Keratinocyte (primary cell): ENCODE data around the gene OR5P2.

Experiments
- CTCF ChIP-seq, 3 experiments: IDR thresholded peaks in 1 of 3; conservative IDR thresholded peaks in 1 of 3; optimal IDR thresholded peaks in 1 of 3; 2 replicates in 2 of 3; 3 replicates in 1 of 3; pipeline versions ENCODE3 to v1.5.1; 2011; ENCODE audit warnings: low read length in 3 of 3, mild to moderate bottlenecking in 3 of 3, moderate library complexity in 2 of 3, control low read depth in 1 of 3, inconsistent platforms in 1 of 3; ENCODE audit not compliant: insufficient read depth in 2 of 3; ENCODE audit errors: extremely low read depth in 1 of 3
- EZH2 ChIP-seq: IDR thresholded peaks from one replicate; pipeline ENCODE4 v1.6.1; 2012; ENCODE audit warnings: inconsistent platforms, mild to moderate bottlenecking, low read length, moderate library complexity

GRCh38 chr11:7749456-7749855 is 47.3 kb downstream of the OR5P2 start:
- no peak for TF ChIP-seq CTCF (optimal IDR thresholded peaks at IDR 0.05 in 1 of 3, IDR thresholded peaks at IDR 0.05 in 1 of 3, conservative IDR thresholded peaks at IDR 0.05 in 1 of 3; ENCODE audit: extremely low read depth in 1 of 3, insufficient read depth in 2 of 3, low read length in 3 of 3)
- TF ChIP-seq EZH2, result no peak
